Bronchial epithelial cell (primary cell): ENCODE results near the gene ITGA3. TPM values are rescaled to one million over a fixed set of nuclear protein-coding genes. Genes with fewer than 3 reads are reported as not detected.

Source experiments
- DNase-seq: peaks from one replicate; pipeline ENCODE4 v3.0.0-alpha.2; 2010; ENCODE audit warnings: low read depth
- FAIRE-seq: peaks from 2 replicates; lab custom pipeline; 2011; peaks lifted over from hg19 to GRCh38; lab: Jason Lieb, UNC
- H3K27me3 ChIP-seq: 2 replicates; pipeline ENCODE4 v1.5.1; 2011; ENCODE audit warnings: low read length; ENCODE audit not compliant: control insufficient read depth, insufficient read depth
- H3K36me3 ChIP-seq: 2 replicates; pipeline ENCODE4 v1.5.1; 2011; ENCODE audit warnings: low read length; ENCODE audit not compliant: control insufficient read depth, insufficient read depth
- H3K4me3 ChIP-seq: 2 replicates; pipeline ENCODE4 v1.5.1; 2011; ENCODE audit warnings: mild to moderate bottlenecking, low read depth, low read length, control low read depth
- total RNA-seq: library from RNA; depleted of rRNA; stranded (reverse); fragments of >200 nt; gene quantifications from 2 replicates; pipeline ENCODE4 v1.2.1, GENCODE V29; 2014
- TF ChIP-seq, protein P1 (sequence below): IDR thresholded peaks from 2 replicates; pipeline ENCODE4 v1.5.1; 2011; ENCODE audit warnings: mild to moderate bottlenecking, moderate library complexity, low read length, control low read depth, inconsistent platforms; ENCODE audit not compliant: insufficient read depth, severe bottlenecking

The ITGA3 gene
- total RNA-seq, 1 donor from 2014 or later = 633 TPM

DNA sequence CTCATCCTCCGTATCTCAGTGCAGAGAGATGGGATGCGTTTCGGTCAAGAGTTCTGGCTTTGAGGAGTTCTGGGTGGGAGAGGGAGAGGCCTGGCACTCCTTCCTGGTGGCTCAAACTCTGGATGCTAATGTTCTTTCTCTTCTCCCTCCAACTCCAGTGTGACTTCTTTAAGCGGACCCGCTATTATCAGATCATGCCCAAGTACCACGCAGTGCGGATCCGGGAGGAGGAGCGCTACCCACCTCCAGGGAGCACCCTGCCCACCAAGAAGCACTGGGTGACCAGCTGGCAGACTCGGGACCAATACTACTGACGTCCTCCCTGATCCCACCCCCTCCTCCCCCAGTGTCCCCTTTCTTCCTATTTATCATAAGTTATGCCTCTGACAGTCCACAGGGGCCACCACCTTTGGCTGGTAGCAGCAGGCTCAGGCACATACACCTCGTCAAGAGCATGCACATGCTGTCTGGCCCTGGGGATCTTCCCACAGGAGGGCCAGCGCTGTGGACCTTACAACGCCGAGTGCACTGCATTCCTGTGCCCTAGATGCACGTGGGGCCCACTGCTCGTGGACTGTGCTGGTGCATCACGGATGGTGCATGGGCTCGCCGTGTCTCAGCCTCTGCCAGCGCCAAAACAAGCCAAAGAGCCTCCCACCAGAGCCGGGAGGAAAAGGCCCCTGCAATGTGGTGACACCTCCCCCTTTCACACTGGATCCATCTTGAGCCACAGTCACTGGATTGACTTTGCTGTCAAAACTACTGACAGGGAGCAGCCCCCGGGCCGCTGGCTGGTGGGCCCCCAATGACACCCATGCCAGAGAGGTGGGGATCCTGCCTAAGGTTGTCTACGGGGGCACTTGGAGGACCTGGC lies 33.3 kb downstream of the ITGA3 start:
- DNase-seq = no peak
- Histone ChIP-seq H3K4me3 (no peak overlapping the region), H3K27me3 (no peaks in the 10 kb centered on the region), H3K36me3 (peaks cover 19% of the 10 kb centered on the region)
- TF ChIP-seq, protein P1, sequence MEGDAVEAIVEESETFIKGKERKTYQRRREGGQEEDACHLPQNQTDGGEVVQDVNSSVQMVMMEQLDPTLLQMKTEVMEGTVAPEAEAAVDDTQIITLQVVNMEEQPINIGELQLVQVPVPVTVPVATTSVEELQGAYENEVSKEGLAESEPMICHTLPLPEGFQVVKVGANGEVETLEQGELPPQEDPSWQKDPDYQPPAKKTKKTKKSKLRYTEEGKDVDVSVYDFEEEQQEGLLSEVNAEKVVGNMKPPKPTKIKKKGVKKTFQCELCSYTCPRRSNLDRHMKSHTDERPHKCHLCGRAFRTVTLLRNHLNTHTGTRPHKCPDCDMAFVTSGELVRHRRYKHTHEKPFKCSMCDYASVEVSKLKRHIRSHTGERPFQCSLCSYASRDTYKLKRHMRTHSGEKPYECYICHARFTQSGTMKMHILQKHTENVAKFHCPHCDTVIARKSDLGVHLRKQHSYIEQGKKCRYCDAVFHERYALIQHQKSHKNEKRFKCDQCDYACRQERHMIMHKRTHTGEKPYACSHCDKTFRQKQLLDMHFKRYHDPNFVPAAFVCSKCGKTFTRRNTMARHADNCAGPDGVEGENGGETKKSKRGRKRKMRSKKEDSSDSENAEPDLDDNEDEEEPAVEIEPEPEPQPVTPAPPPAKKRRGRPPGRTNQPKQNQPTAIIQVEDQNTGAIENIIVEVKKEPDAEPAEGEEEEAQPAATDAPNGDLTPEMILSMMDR = no peak
- no peak for FAIRE-seq

DNA sequence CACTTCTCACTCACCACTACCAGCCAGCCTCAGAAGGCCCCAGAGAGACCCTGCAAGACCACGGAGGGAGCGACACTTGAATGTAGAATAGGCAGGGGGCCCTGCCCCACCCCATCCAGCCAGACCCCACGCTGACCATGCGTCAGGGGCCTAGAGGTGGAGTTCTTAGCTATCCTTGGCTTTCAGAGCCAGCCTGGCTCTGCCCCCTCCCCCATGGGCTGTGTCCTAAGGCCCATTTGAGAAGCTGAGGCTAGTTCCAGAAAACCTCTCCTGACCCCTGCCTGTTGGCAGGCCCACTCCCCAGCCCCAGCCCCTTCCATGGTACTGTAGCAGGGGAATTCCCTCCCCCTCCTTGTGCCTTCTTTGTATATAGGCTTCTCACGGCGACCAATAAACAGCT lies 34.2 kb downstream of the ITGA3 start:
- Histone ChIP-seq H3K36me3 (peaks cover 19% of the 10 kb centered on the region), H3K4me3 (no peak overlapping the region), H3K27me3 (no peaks in the 10 kb centered on the region)
- TF ChIP-seq, protein P1 = no peak
- DNase-seq (no peak), FAIRE-seq (no peak)

DNA sequence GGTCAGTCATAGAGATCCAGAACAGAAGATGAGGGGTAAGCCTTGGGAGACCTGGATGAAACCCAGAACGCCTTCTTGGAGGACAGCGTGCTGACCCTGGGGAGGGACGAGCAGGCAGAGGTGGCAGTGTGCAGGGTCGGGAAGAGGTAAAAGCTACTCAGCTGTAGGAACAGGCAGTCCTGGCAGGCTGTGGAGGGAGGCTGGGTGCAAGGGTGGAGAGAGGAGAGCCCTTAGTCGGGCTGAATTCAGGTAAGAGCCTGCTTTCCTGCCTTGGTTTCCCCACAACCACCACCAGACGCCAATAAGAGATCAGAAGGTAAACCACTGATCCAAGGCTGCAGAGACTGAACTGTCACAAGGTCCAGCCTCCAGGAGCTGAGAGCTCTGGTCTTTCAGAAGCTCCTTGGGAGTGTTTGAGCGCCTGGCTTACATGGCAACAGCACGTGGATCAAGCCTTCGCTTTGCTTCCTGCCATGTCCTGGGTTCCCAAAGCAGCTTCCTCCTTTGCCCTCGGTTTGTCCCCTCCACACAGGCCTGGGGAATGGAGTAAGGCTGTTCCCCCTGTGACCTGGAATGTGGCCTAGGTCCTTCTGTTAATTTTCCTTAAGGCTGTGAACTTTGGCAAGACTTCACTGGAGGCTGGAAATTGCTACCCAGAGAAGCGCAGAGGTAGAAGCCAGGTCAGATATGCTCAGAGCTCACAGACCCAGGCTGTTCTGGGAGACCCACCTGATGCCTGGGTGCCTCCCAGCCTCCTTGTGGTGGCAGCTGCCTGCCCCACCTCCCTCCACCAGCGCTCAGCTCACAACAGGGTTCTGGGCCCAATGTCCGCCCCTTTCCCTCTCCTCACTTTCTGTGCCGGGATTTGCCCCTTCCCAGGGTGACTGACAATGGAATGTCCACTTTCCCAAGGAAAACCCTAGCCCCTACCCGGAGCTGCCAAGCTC lies 35.3 kb downstream of the ITGA3 start:
- Histone ChIP-seq H3K27me3 (no peaks in the 10 kb centered on the region), H3K4me3 (no peak overlapping the region), H3K36me3 (peaks cover 19% of the 10 kb centered on the region)
- no peak for DNase-seq
- TF ChIP-seq, protein P1 = no peak
- FAIRE-seq = peak; percentile 47

DNA sequence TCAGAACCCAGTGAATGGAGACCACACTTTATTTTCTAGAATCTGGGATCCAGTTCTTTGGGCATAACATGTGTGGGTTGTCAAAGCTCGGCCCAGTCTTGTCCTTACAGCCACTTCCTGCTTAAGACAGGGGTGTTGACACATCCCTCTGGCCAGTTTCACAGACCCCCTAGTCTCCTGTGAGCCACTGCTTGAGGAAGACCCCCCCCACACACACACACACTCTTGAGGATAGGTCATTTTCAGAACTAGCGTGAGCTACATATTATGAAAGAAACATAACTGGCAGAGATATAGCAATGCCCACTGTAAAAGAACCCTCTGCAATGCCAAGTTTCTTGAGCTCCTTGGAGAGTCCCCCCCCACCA lies 36.0 kb downstream of the ITGA3 start:
- DNase-seq (no peak), FAIRE-seq (no peak)

DNA sequence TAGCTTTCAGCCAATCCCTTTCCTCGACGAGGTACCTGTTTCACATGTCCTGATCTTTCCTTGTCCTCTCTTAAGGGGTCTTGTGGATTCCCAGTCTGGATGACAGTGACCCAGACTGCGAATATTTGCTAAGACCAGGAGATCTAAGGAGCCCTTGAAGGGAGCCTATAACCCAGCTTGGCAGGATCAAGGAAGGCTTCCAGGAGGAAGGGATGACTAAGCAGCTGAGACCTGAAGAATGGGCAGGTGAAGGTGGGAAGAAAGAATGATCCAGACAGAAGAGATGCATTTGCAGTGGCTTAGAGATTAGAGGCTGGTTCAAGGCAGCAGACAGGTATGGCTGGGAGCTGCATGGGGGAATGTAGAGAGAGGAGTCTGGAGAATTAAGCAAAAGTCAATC lies 37.3 kb downstream of the ITGA3 start:
- FAIRE-seq (peak; percentile 85), DNase-seq (peak; percentile 62)
- H3K27me3 ChIP-seq = no peaks in the 10 kb centered on the region
- TF ChIP-seq, protein P1 = no peak
- H3K36me3 ChIP-seq = peaks cover 12% of the 10 kb centered on the region
- no peak overlapping the region for H3K4me3 ChIP-seq

More for the DNA sequence above, 36.0 kb downstream of the ITGA3 start:
- TF ChIP-seq, protein P1 = no peak
- H3K27me3 ChIP-seq = no peaks in the 10 kb centered on the region
- H3K4me3 ChIP-seq = no peak overlapping the region
- H3K36me3 ChIP-seq = peaks cover 19% of the 10 kb centered on the region
